ENCODE results near the gene DOK5. TPM values are rescaled to one million over a fixed set of nuclear protein-coding genes. Genes with fewer than 3 reads are reported as not detected.
A peak's percentile ranks its signal among the peaks of the same experiment; 100 is the strongest.

Gene DOK5
- total RNA-seq, 1 donor, result 85.6 TPM

DNA sequence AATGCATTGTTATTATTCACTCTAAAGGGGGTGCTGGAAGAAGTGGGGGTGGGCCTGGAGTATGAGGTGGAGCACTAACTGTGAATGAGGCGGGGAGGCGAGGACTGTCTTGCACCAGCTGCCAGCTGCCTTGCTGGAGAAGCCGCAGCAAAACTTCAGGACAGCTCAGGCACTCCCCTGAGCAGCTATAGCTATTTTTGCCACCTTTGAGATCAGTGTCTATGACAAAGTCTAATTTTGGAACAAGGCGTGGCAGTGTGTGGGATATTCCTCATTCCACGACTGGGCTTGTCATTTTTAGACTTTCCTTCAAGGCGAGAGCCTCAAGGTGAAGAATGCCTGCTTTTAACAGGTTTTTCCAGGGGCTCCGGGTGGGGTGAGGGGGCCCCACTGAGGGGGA lies 143.8 kb downstream of the DOK5 start:
- no peak overlapping the region for H3K4me3 ChIP-seq (ENCODE audit: low read depth, low read length)
- no peak for DNase-seq (ENCODE audit: low read depth)
- TF ChIP-seq, protein P1, sequence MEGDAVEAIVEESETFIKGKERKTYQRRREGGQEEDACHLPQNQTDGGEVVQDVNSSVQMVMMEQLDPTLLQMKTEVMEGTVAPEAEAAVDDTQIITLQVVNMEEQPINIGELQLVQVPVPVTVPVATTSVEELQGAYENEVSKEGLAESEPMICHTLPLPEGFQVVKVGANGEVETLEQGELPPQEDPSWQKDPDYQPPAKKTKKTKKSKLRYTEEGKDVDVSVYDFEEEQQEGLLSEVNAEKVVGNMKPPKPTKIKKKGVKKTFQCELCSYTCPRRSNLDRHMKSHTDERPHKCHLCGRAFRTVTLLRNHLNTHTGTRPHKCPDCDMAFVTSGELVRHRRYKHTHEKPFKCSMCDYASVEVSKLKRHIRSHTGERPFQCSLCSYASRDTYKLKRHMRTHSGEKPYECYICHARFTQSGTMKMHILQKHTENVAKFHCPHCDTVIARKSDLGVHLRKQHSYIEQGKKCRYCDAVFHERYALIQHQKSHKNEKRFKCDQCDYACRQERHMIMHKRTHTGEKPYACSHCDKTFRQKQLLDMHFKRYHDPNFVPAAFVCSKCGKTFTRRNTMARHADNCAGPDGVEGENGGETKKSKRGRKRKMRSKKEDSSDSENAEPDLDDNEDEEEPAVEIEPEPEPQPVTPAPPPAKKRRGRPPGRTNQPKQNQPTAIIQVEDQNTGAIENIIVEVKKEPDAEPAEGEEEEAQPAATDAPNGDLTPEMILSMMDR (IDR thresholded peaks at IDR 0.05; ENCODE audit: insufficient read depth, low read length), result no peak

DNA sequence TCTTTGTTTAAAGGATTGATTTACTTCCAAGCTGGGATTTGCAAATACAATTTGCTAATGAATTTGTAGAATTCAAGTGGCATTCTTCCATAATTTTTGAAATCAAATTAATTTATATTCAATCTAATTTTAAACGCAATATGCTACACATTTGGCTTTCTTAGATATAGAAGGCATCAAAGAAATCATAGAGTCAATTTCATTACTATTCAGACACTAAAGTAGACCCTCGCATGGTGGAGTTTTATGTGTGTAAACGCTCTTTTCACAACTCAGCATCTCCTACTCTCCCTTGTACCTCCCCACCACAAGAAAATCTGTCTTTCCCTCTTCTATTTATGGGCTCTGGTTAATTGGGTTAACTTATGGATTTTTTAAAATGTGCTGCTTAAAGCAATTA lies 144.3 kb downstream of the DOK5 start:
- TF ChIP-seq, protein P1 (IDR thresholded peaks at IDR 0.05; ENCODE audit: insufficient read depth, low read length), result no peak
- DNase-seq (ENCODE audit: low read depth), result no peak
- H3K4me3 ChIP-seq (ENCODE audit: low read depth, low read length), result no peak overlapping the region

DNA sequence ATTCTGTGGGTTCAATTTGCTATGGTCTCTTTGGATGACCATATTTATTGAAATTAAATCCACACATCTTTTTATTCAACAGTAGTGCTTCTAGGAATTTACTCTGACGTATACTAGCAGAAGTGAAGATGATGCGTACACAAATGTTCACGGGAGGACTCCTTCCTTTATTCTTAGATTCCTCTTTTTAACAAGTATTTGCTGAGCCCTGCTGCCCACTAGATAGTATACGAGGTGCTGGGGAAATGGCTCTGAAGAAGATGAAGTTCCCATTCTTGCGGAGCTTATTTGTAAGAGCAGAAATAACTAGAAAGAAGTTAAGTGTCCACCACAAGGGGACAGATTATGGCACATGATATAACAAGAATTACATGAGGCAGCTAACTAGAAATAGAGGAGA lies 145.2 kb downstream of the DOK5 start:
- DNase-seq (ENCODE audit: low read depth), result no peak
- TF ChIP-seq, protein P1 (IDR thresholded peaks at IDR 0.05; ENCODE audit: insufficient read depth, low read length), result no peak
- no peak overlapping the region for H3K4me3 ChIP-seq (ENCODE audit: low read depth, low read length)

DNA sequence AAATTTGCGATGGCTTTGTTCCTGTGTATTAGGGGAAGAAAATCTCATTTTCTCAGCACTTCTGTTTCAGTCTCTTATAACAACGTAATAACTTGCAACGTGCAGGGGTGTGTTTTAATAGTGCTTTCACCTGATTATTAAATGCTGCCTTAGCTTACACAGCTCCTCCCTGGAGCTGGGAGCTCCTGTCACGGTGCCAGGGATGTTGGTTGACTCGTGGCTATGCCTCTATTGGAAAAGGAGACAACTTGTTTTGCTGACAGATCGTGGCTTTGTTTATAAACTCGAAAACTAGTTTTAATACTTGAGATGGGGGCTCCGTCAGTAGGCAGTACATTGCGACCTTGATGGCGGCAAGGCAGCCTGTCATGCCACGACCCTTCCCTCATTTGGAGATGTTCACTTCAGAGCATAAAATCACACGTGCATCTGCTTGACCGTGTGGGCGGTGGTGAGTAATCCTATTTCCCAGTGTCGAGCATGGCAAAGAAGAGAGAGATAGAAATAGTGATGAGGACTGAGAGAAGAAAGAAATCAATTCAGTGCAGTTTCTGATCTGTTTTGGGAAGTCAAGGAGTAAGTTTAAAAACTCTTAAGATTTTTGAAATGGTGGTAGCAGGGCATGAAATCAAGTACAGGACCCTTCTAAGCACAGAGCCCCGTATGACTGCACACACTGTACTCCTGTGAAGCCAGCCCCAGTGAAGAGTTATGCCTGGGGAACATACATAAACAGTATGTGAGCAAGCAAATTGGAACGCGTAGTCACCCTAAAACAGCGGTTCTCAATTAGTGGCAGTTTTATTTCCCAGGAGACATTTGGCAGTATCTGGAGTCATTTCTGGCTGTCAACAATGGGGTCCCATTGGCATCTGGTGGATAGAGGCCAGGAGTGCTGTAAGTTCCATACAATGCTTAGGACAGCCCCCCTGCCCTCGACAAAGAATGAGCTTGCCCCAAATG lies 147.2 kb downstream of the DOK5 start:
- no peak overlapping the region for H3K4me3 ChIP-seq (ENCODE audit: low read depth, low read length)
- TF ChIP-seq, protein P1 (IDR thresholded peaks at IDR 0.05; ENCODE audit: insufficient read depth, low read length), result no peak
- DNase-seq (ENCODE audit: low read depth), result peak; percentile 8

DNA sequence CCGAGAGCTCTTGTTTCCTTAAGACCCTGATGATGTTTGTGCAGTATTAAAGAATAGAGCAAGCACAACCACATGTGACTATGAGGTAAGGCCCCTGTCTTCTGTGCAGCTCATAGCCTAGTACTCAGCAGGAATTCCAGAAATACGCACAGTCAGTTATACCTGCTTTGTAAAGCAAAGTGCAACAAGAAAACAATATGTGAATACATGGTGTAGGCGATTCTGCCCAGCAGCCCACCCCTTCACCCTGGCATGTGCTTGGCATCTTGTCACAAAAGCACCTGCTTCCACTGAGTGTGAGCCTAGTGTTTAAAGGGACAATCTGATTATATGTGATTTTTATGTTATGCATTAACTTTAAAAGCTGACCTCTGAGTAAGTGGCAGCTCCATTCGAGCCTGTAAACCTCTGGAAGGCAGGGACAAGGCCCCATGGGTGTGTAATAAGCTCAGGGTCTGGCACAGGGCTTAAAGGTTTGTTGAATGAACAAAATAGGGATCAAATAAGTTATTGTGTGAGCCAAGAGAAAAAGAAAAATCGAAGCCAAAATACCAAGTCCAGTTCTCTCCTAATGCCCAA lies 148.7 kb downstream of the DOK5 start:
- no peak for DNase-seq (ENCODE audit: low read depth)
- TF ChIP-seq, protein P1 (IDR thresholded peaks at IDR 0.05; ENCODE audit: insufficient read depth, low read length), result no peak
- no peak overlapping the region for H3K4me3 ChIP-seq (ENCODE audit: low read depth, low read length)

DNA sequence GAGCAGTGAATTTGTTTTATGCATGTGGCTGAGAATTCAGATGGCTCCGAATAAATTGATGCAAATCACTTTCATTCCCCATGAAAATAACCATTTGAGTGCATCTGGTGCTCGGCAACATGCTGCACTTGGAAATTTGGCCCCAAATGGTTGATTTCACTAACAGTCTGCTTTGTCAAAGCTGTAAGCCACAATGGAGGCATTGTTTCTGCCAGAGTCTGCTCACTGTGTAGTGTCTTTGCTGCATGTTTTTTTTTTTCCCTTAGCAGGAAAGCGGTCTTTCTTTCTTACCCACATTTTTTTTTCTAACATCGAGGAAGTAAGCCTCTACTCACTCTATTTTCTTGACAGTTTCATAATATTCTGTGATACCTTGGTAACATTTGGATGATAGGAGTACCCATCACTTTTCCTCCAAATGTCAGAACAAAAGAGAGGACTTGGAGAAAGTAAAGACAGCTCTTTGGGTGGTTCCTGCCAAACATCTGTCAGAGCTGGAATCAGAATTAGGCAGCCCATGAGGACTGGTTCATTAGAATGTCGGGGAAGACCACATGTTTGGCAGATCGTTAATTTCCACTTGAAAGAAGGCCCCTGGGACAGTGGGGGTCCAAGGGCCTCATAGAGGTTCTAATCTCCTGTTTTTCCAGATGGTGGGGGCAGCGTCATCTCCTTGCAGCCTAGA lies 149.5 kb downstream of the DOK5 start:
- H3K4me3 ChIP-seq (ENCODE audit: low read depth, low read length), result no peak overlapping the region
- TF ChIP-seq, protein P1 (IDR thresholded peaks at IDR 0.05; ENCODE audit: insufficient read depth, low read length), result no peak
- peak; percentile 41 for DNase-seq (ENCODE audit: low read depth)

All from fibroblast of the aortic adventitia (primary cell).